Measurements from ENCODE around the gene B4GALT3.
A peak's percentile ranks its signal among the peaks of the same experiment; 100 is the strongest.

Gene B4GALT3

DNA sequence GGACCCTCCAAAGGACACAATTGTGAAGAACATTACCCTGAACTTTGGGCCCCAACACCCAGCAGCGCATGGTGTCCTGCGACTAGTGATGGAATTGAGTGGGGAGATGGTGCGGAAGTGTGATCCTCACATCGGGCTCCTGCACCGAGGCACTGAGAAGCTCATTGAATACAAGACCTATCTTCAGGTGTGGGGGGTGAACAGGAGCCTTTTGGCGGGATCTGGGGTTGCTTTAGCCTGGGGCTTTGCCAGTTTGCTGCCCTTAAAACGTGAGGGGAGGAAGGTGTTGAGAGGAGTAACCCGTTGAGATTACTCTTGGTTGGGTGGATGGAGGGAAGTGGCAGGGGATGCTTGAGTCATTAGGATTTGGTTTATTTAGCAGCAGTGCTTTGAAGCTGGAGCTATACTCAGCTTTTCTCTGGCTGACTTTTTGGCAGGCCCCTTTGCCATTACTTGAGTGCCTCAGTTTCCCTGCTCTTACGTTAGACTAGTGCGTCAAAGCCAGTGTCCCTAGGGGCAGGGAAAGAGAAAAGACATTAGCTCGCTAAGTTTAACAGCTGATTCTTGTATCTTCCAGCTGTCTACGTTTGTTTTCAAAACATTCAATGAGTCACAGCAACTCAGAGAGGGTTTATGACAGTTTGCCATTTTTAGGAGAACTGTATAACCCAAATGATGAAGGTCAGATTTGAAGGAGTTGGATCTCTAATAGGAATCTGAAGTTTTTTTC lies 29.3 kb upstream of the B4GALT3 start:
- DNase-seq (ENCODE audit: low read depth): no peak

GRCh38 chr1:161201836-161202712 lies 24.8 kb upstream of the B4GALT3 start, which contains the start of gene NDUFS2:
Gene NDUFS2, plus strand, starts transcription at chr1:161202367. Its CDS starts 19 bp downstream, at chr1:161202386.
- DNase-seq (ENCODE audit: low read depth): peak; percentile 98

DNA sequence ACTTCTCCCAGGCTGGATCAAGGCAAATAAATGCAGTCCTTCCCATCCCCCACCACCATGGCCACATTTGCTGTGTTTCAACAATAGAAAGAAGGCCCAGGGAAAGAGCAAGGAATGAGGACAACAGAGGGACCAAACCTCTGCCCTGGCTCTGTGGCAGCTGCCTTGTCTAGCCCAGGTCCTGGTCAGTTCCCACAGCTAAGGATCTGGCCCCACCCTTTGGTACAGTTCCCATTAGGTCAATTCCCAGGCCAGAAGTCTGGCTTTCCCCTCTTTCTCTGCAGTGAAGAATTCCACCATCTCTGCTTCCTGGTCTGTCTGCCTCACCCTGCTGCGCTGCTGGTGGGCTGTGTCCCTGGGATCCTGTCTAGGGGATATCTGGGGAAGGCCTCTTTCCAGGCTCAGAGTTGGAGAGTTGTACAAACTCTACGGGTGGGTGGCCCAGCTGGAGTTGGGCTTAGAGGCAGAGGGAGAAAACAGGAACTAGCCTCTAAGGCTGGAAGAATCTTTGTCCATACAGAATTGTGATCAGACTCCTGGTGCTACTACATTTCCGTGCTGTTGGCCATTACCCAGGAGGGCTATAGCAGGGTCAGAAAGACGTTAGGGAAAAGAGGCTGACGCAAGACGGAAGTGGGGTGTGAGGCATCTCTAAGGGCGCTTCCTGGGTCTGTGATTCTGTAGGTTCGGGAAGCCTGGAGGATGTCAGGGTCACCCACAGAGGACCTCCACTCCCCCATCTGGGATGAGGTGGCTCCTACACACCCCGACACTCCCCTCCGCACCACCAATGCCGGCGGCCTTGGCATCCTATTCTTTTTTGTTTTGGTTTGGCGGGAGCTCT lies 23.9 kb upstream of the B4GALT3 start:
- peak; percentile 79 for DNase-seq (ENCODE audit: low read depth)

GRCh38 chr1:161200421-161200991 lies 23.2 kb upstream of the B4GALT3 start:
- DNase-seq (ENCODE audit: low read depth): no peak

- no peak for DNase-seq (ENCODE audit: low read depth)
Measured at GRCh38 chr1:161199506-161200139, 22.3 kb upstream of the B4GALT3 start.

DNA sequence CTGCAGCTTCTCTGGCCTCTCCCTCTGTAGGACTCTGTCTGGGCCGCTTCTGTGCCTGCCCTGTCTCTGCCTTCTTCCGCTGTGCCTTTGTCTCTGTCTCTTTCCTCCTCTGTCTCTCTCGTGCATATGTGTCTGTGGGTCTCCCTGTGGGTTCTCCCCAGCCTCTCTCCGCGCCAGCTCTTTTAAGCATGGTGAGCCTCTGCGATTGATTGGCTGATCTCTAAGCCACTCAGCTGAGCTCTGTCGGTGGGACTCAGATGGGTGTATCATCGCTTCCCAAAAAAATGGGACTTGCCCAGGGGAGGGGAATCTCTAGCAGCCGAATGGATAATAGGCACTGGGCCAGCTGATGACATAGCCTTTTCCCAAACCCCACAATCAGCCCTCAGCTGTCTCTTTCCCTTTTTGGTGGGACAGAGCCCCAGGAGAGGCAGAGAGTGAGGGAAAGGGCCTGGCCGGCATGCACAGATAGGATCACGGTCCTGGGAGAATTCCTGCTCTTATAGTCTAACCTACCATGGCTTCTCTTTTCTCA lies 21.7 kb upstream of the B4GALT3 start, which contains the start of gene ADAMTS4:
TSS of gene ADAMTS4 (minus strand) at position 158 of the 535 bp plus-strand sequence. CDS start 427 bp downstream, outside the sequence.
- DNase-seq (ENCODE audit: low read depth): peak; percentile 88

- peak; percentile 85 for DNase-seq (ENCODE audit: low read depth)
Measured at GRCh38 chr1:161198194-161198896, 21.0 kb upstream of the B4GALT3 start.

- no peak for DNase-seq (ENCODE audit: low read depth)
Measured at GRCh38 chr1:161197560-161198193, 20.4 kb upstream of the B4GALT3 start.

DNA sequence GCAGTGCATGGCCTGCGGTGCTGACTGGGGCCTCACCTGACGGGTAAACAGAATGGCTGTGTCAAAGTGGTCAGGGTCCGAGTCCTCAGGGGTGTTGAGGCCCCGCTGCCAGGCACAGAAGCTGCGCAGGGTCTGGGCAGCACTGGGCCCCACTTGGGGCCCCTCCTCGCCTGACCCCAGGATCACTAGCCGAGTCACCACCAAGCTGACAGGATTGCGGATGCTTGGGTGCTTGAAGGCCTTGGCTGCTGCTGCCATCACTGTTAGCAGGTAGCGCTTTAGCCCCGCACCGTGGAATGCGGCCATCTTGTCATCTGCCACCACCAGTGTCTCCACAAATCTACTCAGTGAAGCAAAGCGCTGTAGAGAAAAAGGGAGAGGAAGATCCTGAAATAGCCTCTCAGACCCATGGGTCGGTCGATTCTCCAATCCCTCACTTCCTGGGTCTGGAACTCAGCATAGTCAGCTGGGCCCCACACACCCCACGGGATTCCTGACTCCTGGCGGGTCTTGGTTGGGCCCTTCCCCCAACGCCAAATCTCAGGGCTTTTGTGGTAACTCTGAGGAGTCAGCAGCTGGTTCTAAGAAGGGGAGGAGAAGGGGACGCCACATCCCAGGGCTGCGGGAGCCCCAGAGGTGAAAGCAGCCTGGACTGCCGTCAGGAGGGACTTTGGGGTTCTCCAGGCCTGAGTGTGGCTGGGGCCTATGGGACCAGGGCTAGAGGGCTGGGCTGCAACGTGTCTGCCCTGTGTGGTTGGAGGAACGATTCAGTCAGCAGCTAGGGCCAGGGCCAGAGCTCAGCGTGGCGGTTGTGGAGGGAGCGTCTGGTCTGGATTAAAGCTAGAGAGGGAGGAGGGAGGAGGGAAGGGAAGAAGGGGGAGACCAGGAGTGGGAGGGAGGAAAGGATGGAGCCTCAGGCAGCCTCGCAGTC lies 19.5 kb upstream of the B4GALT3 start:
- peak; percentile 94 for DNase-seq (ENCODE audit: low read depth)

GRCh38 chr1:161196111-161196510 lies 18.8 kb upstream of the B4GALT3 start:
- DNase-seq (ENCODE audit: low read depth): no peak

DNA sequence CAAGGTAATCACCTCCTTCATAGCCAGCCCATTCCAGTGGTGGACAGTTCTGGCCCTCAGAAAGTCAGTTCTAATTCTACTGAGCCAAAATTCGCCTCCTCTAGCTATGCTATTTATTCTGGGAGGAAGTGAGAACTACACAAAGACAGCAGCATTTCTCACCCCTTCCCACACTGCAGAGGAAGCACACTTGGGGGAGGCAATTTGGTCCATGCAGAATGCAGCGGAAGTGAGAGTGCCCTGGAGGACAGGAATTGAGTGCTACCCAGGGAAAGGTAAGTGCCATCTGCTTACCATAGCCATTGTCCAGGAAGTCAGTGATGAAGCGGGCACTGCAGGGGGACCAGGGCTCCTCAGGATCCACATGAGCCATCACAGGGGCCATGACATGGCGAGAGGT lies 17.9 kb upstream of the B4GALT3 start:
- DNase-seq (ENCODE audit: low read depth): no peak

DNA sequence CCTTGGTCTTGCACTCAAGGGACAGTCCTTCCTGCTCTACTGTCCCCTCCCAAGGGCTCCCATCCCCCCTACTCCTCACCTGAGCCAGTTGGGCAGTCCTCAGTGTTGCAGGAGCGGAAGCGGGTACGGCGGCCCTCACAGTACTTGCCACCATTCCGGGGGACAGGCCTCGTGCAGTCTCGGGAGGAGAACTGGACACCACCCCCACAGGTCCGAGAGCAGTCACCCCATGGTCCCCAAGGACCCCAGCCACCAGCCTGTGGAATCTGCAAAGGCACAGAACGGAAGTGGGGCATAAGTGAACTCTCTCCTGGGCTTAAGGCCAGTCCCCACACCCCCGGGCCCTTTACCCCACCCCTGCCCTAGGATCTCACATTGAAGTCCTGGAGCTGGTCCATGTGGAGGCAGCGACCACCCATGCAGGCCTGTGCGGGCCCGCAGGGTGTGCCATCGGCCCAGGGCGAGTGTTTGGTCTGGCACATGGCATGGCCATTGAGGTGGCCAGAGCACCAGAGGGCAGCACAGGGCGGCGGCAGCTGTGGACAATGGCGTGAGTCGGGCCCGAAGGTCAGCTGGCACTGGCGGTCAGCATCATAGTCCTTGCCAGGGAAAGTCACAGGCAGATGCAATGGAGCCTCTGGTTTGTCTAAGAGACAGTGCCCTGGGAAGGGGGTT lies 16.4 kb upstream of the B4GALT3 start:
- DNase-seq (ENCODE audit: low read depth): peak; percentile 69

DNA sequence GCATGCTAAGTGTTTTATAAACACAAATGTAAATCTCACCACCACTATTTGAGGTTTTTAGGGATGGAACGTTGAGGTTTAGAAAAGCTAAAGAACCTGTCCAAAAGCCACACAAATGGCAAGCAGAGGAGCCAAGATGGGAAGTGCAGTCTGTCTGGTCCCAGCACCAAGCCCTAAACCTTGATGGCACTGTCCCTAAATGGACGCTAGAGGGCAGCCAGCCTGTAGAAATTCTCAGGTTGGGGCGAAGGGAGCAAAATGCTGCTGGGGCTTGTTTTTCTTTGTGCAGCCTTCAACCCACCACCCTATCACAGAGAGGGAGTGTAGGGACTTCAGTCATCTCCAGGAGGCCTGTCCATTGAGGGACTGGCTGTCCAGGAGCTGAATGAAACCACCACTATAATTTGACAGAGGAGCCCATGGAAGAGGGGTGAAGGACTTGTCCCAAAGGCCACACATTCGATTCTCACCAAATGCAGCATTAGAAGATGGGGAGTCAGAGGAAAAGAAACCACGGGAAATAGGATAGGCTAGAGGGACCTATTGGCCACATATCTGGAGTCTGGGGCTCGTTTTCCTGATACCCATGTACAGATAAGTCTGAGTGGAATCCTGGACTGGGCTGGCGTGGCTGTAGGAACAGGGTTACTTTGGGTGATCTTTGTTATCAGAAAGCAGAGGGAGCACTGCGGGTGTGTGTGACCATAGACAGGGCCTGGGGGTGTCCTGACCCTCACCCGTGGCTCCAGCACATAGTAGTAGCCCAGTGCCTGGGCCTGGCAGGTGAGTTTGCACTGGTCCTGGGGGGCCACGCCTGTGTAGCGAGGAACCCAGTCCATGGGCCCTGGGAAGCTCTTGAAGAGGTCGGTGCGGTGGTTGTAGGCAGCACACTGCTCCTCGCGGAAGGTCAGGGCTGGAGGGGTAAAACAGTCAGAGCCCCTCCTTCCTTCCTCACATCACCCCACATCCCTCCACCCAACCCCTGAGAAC lies 15.5 kb upstream of the B4GALT3 start:
- peak; percentile 66 for DNase-seq (ENCODE audit: low read depth)

DNA sequence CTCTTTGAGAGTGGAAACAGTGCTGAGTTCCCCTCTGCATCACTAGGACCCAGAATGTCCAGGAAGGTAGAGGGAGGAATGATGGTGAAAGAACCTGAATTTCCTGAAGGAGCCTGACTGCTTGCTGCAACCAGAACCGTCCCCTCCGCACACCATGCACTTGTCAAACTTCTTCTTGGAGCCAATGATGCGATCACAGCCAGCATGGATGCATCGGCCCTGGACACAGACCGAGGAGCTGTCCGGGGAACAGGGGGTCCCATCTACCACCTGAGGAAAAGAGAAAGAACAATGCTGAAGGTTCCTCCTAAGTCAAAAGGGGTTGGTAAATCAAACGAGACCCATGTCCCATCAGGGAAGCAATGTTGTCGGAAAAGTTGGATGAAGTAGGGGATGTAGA lies 14.7 kb upstream of the B4GALT3 start:
- no peak for DNase-seq (ENCODE audit: low read depth)

- DNase-seq (ENCODE audit: low read depth): no peak
Measured at GRCh38 chr1:161190962-161191521, 13.7 kb upstream of the B4GALT3 start.

GRCh38 chr1:161189036-161189435 lies 11.7 kb upstream of the B4GALT3 start:
- DNase-seq (ENCODE audit: low read depth): peak; percentile 94

Measured in fibroblast of gingiva (primary cell).